CD4-positive, alpha-beta T cell treated with Interleukin-4 for 4 hours (primary cell): ENCODE data around the gene AGBL1.
"Not testable (repeated sequence)": the region's sequence is repeated elsewhere in the genome, so short reads cannot be mapped to it uniquely, and the experiment has no call there.

Experiments used
- DNase-seq: peaks from one replicate; pipeline ENCODE4 v3.0.0-alpha.2; 2020

AGBL1 gene

GRCh38 chr15:86087808-86088207, 8.1 kb downstream of the AGBL1 start:
- no peak for DNase-seq

- no peak for DNase-seq
Observed at GRCh38 chr15:86089422-86089821, 9.8 kb downstream of the AGBL1 start.

- no peak for DNase-seq
Observed at GRCh38 chr15:86101818-86102217, 22.1 kb downstream of the AGBL1 start.

GRCh38 chr15:86103825-86104224, 24.2 kb downstream of the AGBL1 start:
- DNase-seq, result no peak

GRCh38 chr15:86106306-86106705, 26.6 kb downstream of the AGBL1 start:
- DNase-seq, result no peak

GRCh38 chr15:86115145-86115801, 35.6 kb downstream of the AGBL1 start:
- DNase-seq, result no peak

- no peak for DNase-seq
Observed at GRCh38 chr15:86121568-86122225, 42.0 kb downstream of the AGBL1 start.

GRCh38 chr15:86122691-86123391, 43.2 kb downstream of the AGBL1 start:
- DNase-seq, result not testable (repeated sequence)

GRCh38 chr15:86125775-86126174, 46.1 kb downstream of the AGBL1 start:
- no peak for DNase-seq

GRCh38 chr15:86127547-86127946, 47.9 kb downstream of the AGBL1 start:
- no peak for DNase-seq

GRCh38 chr15:86135041-86135440, 55.4 kb downstream of the AGBL1 start:
- no peak for DNase-seq

- no peak for DNase-seq
Observed at GRCh38 chr15:86136861-86137260, 57.2 kb downstream of the AGBL1 start.

GRCh38 chr15:86138798-86139197, 59.1 kb downstream of the AGBL1 start:
- no peak for DNase-seq

GRCh38 chr15:86139828-86140227, 60.2 kb downstream of the AGBL1 start:
- no peak for DNase-seq

GRCh38 chr15:86154705-86155104, 75.0 kb downstream of the AGBL1 start:
- no peak for DNase-seq

- DNase-seq, result no peak
Observed at GRCh38 chr15:86155551-86155950, 75.9 kb downstream of the AGBL1 start.

GRCh38 chr15:86157606-86158293, 78.1 kb downstream of the AGBL1 start:
- DNase-seq, result no peak

- DNase-seq, result no peak
Observed at GRCh38 chr15:86159468-86159867, 79.8 kb downstream of the AGBL1 start.

- DNase-seq, result no peak
Observed at GRCh38 chr15:86161250-86161649, 81.6 kb downstream of the AGBL1 start.

- DNase-seq, result no peak
Observed at GRCh38 chr15:86162172-86162591, 82.5 kb downstream of the AGBL1 start.

GRCh38 chr15:86162641-86163040, 83.0 kb downstream of the AGBL1 start:
- DNase-seq, result no peak

GRCh38 chr15:86163816-86164215, 84.1 kb downstream of the AGBL1 start:
- no peak for DNase-seq

GRCh38 chr15:86164232-86164898, 84.7 kb downstream of the AGBL1 start:
- no peak for DNase-seq
